ENCODE measurements around the gene OR2A5.

GRCh38 chr7:144063710-144064109, 15.0 kb downstream of the OR2A5 start:
- TF ChIP-seq CTCF (IDR thresholded peaks at IDR 0.05; ENCODE audit: insufficient read depth, low read length) (no peak), POLR2AphosphoS5 (IDR thresholded peaks at IDR 0.05; ENCODE audit: low read depth) (no peak), REST (IDR thresholded peaks at IDR 0.05; ENCODE audit: insufficient replicate concordance, low read depth) (no peak)

All from HL-60 (cell line).